A673 (cell line): ENCODE data around the gene KCNIP1. TPM values are rescaled to one million over a fixed set of nuclear protein-coding genes. Genes with fewer than 3 reads are reported as not detected.
A peak's percentile ranks its signal among the peaks of the same experiment; 100 is the strongest.

ENCODE experiments used
- BruUV-seq: library from RNA; stranded (reverse); fragments of 400-500 nt; replicated peaks from 2 replicates; lab custom pipeline; 2021; lab: Mats Ljungman, UMichigan
- CTCF ChIA-PET: fragments of 300-600 bp; sonication (Branson Sonifier 250); formaldehyde crosslinking; loops from one replicate; lab custom pipeline; 2022; ENCODE audit warnings: antibody characterized with exemption; lab: Charles Lee
- POLR2A ChIA-PET: fragments of 300-600 bp; sonication (Branson Sonifier 250); formaldehyde crosslinking; loops from one replicate; lab custom pipeline; 2022; ENCODE audit warnings: antibody characterized with exemption; ENCODE audit not compliant: low non-redundant PET; lab: Charles Lee
- DNase-seq: peaks from one replicate; pipeline ENCODE4 v3.0.0-alpha.2; 2015; ENCODE audit warnings: low spot score
- H3K27ac ChIP-seq: fragments of 200-600 bp; sonication (generic); 2 replicates; pipeline ENCODE4 v1.5.1; 2016; ENCODE audit warnings: mixed run types, low read depth, mild to moderate bottlenecking, mixed read lengths, antibody characterized with exemption, low read length; ENCODE audit not compliant: poor library complexity, severe bottlenecking
- H3K27me3 ChIP-seq: fragments of 200-600 bp; sonication (generic); replicated peaks from 2 replicates; pipeline ENCODE4 v1.6.1; 2017; ENCODE audit warnings: mixed run types, low read depth, mild to moderate bottlenecking, mixed read lengths, antibody characterized with exemption, low read length; ENCODE audit not compliant: insufficient read depth, poor library complexity
- H3K36me3 ChIP-seq: fragments of 200-600 bp; sonication (generic); 2 replicates; pipeline ENCODE4 v1.6.1; 2016; ENCODE audit warnings: mixed run types, mild to moderate bottlenecking, mixed read lengths, antibody characterized with exemption, low read length; ENCODE audit not compliant: insufficient read depth, poor library complexity, severe bottlenecking
- H3K4me1 ChIP-seq: fragments of 200-600 bp; sonication (generic); 2 replicates; pipeline ENCODE4 v1.6.1; 2017; ENCODE audit warnings: mixed run types, mild to moderate bottlenecking, mixed read lengths, antibody characterized with exemption, low read length; ENCODE audit not compliant: insufficient read depth, poor library complexity, severe bottlenecking
- H3K4me3 ChIP-seq: fragments of 200-600 bp; sonication (generic); 2 replicates; pipeline ENCODE4 v1.5.1; 2016; ENCODE audit warnings: low read depth, mixed run types, mild to moderate bottlenecking, mixed read lengths, low read length; ENCODE audit not compliant: poor library complexity, severe bottlenecking
- H3K9me3 ChIP-seq: fragments of 200-600 bp; sonication (generic); 2 replicates; pipeline ENCODE4 v1.6.1; 2016; ENCODE audit warnings: mixed run types, low read depth, mild to moderate bottlenecking, mixed read lengths, antibody characterized with exemption, low read length; ENCODE audit not compliant: poor library complexity, severe bottlenecking
- EZH2 ChIP-seq: fragments of 200-600 bp; sonication (generic); IDR thresholded peaks from 2 replicates; pipeline ENCODE4 v1.6.1; 2017; ENCODE audit warnings: borderline replicate concordance, low read depth, mild to moderate bottlenecking, mixed read lengths, antibody characterized with exemption, low read length; ENCODE audit not compliant: poor library complexity, severe bottlenecking
- intact Hi-C: fragments of 100-400 bp; cut with micrococcal nuclease; formaldehyde crosslinking; loops from one replicate; pipeline ENCODE4 v1.10.0; 2022; ENCODE audit not compliant: unreplicated experiment
- total RNA-seq: library from RNA; stranded (reverse); gene quantifications from 2 replicates; pipeline ENCODE4 v1.2.3, GENCODE V29; 2021
- TF ChIP-seq, protein P1 (sequence below): fragments of 300-800, 200-600 bp; sonication (generic); conservative IDR thresholded peaks from 2 replicates; pipeline ENCODE4 v1.5.1; 2017; ENCODE audit warnings: low read depth, mild to moderate bottlenecking, antibody characterized with exemption, low read length, moderate library complexity, mixed read lengths

Gene KCNIP1
- total RNA-seq, 1 experiment from 2014 or later = 3.7 TPM

DNA sequence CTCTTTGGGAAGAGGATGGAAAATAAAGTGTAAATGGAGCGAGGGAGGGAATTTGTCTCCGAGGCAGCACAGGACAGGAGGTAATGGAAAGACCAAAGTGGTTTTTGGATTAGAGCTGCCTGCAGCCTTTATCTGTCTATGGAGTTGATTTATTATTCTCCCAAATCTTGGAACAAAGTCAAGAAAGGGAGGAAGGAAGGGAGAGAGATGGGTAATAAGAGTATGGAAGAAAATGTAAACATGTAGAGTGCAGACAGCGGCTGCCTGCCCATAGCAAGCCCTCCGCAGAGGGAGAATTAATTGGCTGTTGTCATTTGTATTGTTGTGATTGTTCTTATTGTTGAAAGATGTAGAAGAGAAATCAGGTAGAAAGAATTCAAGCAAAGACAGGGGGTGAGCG, 15.7 kb downstream of the KCNIP1 start:
- H3K4me1 ChIP-seq = peaks cover 25% of the 10 kb centered on the region
- no peaks in the 10 kb centered on the region for H3K9me3 ChIP-seq
- H3K4me3 ChIP-seq = no peak overlapping the region
- ChIA-PET POLR2A (no interaction called here), CTCF (no interaction called here)
- H3K27ac ChIP-seq = no peak overlapping the region
- no peaks in the 10 kb centered on the region for H3K36me3 ChIP-seq
- peak; percentile 25 for DNase-seq
- H3K27me3 ChIP-seq = no peaks in the 10 kb centered on the region
- intact Hi-C loops = no loop called here
- no peak for TF ChIP-seq EZH2
- TF ChIP-seq, protein P1, sequence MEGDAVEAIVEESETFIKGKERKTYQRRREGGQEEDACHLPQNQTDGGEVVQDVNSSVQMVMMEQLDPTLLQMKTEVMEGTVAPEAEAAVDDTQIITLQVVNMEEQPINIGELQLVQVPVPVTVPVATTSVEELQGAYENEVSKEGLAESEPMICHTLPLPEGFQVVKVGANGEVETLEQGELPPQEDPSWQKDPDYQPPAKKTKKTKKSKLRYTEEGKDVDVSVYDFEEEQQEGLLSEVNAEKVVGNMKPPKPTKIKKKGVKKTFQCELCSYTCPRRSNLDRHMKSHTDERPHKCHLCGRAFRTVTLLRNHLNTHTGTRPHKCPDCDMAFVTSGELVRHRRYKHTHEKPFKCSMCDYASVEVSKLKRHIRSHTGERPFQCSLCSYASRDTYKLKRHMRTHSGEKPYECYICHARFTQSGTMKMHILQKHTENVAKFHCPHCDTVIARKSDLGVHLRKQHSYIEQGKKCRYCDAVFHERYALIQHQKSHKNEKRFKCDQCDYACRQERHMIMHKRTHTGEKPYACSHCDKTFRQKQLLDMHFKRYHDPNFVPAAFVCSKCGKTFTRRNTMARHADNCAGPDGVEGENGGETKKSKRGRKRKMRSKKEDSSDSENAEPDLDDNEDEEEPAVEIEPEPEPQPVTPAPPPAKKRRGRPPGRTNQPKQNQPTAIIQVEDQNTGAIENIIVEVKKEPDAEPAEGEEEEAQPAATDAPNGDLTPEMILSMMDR = no peak
- BruUV-seq = no TSS peak

DNA sequence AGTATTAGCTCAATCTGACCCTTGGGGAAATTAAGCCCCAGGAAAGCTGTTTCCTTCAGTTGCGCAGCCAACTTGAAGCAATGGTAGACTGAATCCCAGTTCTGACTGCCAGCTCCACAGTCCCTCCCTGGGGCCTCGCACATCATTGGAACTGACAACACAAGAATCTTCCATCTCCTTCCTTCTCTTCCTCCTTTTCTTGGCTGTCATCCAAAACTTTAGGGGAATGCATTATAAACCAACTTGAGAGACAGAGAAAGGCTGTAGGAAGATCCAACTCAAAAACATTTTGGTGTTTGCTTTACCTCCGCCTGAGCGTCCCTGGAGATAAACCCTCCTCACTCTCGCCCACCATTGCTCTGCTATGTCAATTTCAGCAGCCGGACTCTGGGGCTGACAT, 16.6 kb downstream of the KCNIP1 start:
- no peak overlapping the region for H3K4me3 ChIP-seq
- no peak overlapping the region for H3K27ac ChIP-seq
- peaks cover 25% of the 10 kb centered on the region for H3K4me1 ChIP-seq
- no TSS peak for BruUV-seq
- POLR2A ChIA-PET = no interaction called here
- TF ChIP-seq, protein P1 = no peak
- TF ChIP-seq EZH2 = no peak
- CTCF ChIA-PET = no interaction called here
- peak; percentile 29 for DNase-seq
- H3K36me3 ChIP-seq = no peaks in the 10 kb centered on the region
- H3K9me3 ChIP-seq = no peaks in the 10 kb centered on the region
- intact Hi-C loops = no loop called here
- no peaks in the 10 kb centered on the region for H3K27me3 ChIP-seq

DNA sequence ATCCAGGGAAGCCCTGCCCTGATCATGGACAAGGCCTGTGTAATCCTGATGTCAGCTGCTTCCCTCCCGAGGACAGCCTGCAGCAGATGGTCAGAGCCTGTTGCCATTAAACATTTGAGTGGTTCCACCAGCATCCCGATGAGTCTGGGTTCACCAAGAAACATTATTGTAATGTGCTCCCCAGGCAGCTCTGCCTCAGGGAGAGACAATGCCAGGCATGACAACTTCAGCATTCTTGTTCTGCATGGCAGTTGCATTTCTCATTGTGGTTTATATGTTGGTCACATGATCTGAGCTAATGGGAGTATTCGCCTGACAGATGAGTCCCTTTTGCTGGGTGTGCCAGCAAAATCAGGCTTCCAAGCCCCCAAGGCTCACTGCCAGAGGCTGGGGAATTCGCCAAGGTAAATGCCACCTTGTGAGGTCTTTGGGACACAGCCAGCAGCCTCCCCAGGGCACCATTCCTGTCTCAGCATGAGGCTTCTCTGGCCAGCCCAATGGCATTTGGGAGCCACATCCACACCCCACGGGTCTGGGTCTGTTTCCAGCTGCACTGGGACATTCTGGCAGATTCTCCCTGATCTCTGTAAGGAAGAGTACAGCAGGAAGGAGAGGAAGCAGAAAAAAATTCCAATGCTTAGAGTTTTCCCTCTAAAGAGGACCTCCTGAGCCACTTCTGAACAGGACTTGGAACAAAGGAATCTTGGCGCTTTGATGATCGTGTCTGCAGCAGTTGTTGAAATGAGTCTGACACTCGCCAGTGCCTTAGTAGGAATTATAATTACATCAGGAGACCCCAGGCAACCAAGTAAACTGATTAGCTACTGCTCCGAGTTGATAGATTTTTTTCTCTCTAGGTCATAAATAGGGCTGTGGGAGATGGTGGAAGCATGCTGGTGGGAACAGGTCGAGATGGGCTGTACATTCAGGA, 18.7 kb downstream of the KCNIP1 start:
- H3K9me3 ChIP-seq = no peaks in the 10 kb centered on the region
- CTCF ChIA-PET = no interaction called here
- H3K27me3 ChIP-seq = no peaks in the 10 kb centered on the region
- no TSS peak for BruUV-seq
- POLR2A ChIA-PET = no interaction called here
- no peak for TF ChIP-seq EZH2
- TF ChIP-seq, protein P1 = no peak
- no peak overlapping the region for H3K4me3 ChIP-seq
- peak; percentile 48 for DNase-seq
- H3K27ac ChIP-seq = no peak overlapping the region
- intact Hi-C loops = no loop called here
- no peaks in the 10 kb centered on the region for H3K36me3 ChIP-seq
- H3K4me1 ChIP-seq = peaks cover 25% of the 10 kb centered on the region
